ENCODE results near the gene NDUFB10.

Gene NDUFB10

DNA sequence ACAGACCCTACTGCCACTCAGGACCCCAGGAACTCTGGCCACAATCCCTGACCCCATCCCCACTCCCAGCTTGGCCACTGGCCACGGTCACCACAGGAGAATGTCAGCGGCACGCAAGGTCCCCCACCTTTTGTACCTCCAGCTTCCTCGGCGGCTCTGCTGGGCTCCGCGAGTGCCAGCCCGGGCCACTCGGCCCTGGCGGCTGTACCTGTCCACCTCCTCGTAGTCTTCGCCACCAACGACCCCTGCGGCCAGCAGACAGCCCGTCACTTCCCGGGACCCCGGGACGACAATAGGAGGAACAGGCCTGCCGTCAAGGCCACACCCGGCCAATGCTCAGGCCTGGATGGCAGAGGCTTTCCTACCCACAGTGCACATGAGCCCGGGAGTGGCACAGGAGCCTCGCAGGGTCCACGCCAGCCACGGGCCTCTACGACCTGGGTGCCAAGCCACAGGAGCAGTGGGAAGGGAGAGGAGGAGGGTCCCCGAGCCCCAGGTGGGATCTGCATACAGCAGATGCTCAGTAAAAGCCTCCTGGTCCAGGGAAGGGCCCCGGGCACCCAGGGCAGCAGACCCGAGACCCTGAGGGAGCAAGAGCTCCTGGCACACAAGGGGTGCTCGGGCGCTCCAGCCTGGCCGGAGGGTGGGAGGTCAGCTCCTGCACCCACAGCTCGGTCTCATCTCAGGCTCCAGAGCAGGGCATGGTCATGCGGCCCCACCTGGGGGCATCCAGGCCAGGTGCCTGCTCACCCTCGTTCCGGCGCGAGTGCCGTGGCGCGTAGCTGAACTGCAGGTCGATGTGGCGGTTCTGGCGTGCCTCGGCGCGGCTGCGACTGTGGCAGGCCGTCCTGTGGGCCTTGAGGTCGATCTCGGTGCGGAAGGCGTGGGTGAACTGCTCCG, 42.4 kb downstream of the NDUFB10 start:
- H3K9me3 ChIP-seq (ENCODE audit: control insufficient read depth in 1 of 2, low read length in 2 of 2), result no peaks in the 10 kb centered on the region
- H3K4me3 ChIP-seq (ENCODE audit: low read depth in 1 of 2, low read length in 2 of 2), result no peak overlapping the region
- peaks cover 6 to 25% of the 10 kb centered on the region in 2 donors for H3K4me1 ChIP-seq (ENCODE audit: control insufficient read depth in 1 of 2, insufficient read depth in 2 of 2, low read length in 2 of 2)
- no peak overlapping the region for H3K9ac ChIP-seq (ENCODE audit: low read depth in 1 of 2, low read length in 2 of 2)
- H3K36me3 ChIP-seq (ENCODE audit: control insufficient read depth in 1 of 2, insufficient read depth in 2 of 2, low read length in 2 of 2), result peaks cover 22 to 63% of the 10 kb centered on the region in 2 donors
- no peaks in the 10 kb centered on the region for H3K27me3 ChIP-seq (ENCODE audit: control insufficient read depth in 1 of 2, insufficient read depth in 2 of 2, low read length in 2 of 2)
- H3K27ac ChIP-seq (ENCODE audit: low read depth, low read length), result no peak overlapping the region

- H3K27ac ChIP-seq (ENCODE audit: low read depth, low read length), result no peak overlapping the region
- no peaks in the 10 kb centered on the region for H3K27me3 ChIP-seq (ENCODE audit: control insufficient read depth in 1 of 2, insufficient read depth in 2 of 2, low read length in 2 of 2)
- H3K36me3 ChIP-seq (ENCODE audit: control insufficient read depth in 1 of 2, insufficient read depth in 2 of 2, low read length in 2 of 2), result peaks cover 22 to 58% of the 10 kb centered on the region in 2 donors
- no peak overlapping the region for H3K9ac ChIP-seq (ENCODE audit: low read depth in 1 of 2, low read length in 2 of 2)
- H3K4me3 ChIP-seq (ENCODE audit: low read depth in 1 of 2, low read length in 2 of 2), result no peak overlapping the region
- H3K4me1 ChIP-seq (ENCODE audit: control insufficient read depth in 1 of 2, insufficient read depth in 2 of 2, low read length in 2 of 2), result peaks cover 14 to 25% of the 10 kb centered on the region in 2 donors
- no peaks in the 10 kb centered on the region for H3K9me3 ChIP-seq (ENCODE audit: control insufficient read depth in 1 of 2, low read length in 2 of 2)
These were observed 43.3 kb downstream of the NDUFB10 start for GRCh38 chr16:2002406-2003230.

DNA sequence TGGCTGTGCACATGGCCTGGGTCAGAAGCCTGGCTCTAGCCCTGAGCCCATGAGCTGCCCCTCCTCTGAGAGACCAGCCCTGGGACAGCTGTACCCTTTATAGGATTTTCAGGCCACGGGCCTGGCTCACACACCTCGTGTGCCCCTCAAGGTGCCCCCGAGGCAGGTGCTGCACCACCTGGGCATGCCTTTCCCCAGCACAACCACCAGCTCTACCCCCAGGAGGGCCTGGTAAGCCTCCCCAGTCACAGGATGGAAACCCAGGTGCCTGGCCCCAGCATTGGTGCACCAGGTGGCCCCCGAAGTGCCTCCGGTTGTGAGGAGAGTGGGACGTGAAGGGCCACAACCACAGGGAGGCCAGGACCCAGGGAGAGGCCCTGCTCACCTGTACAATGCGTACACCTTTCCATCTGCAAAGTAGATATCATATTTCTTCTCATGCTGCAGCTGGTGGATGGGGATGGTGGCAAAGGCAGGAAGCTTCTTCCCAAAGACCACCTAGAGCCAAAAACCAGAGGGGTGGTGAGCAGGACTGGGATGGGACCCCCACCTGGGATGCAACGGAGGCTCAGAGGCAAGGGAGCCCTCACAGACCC, 44.0 kb downstream of the NDUFB10 start:
- H3K9ac ChIP-seq (ENCODE audit: low read depth in 1 of 2, low read length in 2 of 2), result no peak overlapping the region
- H3K4me1 ChIP-seq (ENCODE audit: control insufficient read depth in 1 of 2, insufficient read depth in 2 of 2, low read length in 2 of 2), result peaks cover 21 to 29% of the 10 kb centered on the region in 2 donors
- no peak overlapping the region for H3K27ac ChIP-seq (ENCODE audit: low read depth, low read length)
- H3K4me3 ChIP-seq (ENCODE audit: low read depth in 1 of 2, low read length in 2 of 2), result no peak overlapping the region
- no peaks in the 10 kb centered on the region for H3K27me3 ChIP-seq (ENCODE audit: control insufficient read depth in 1 of 2, insufficient read depth in 2 of 2, low read length in 2 of 2)
- peaks cover 16 to 54% of the 10 kb centered on the region in 2 donors for H3K36me3 ChIP-seq (ENCODE audit: control insufficient read depth in 1 of 2, insufficient read depth in 2 of 2, low read length in 2 of 2)
- no peaks in the 10 kb centered on the region for H3K9me3 ChIP-seq (ENCODE audit: control insufficient read depth in 1 of 2, low read length in 2 of 2)

- Histone ChIP-seq H3K36me3 (ENCODE audit: control insufficient read depth in 1 of 2, insufficient read depth in 2 of 2, low read length in 2 of 2) (peaks cover 16 to 50% of the 10 kb centered on the region in 2 donors), H3K27me3 (ENCODE audit: control insufficient read depth in 1 of 2, insufficient read depth in 2 of 2, low read length in 2 of 2) (no peaks in the 10 kb centered on the region), H3K4me3 (ENCODE audit: low read depth in 1 of 2, low read length in 2 of 2) (peak overlapping the region in 1 of 2 donors; percentile 7), H3K4me1 (ENCODE audit: control insufficient read depth in 1 of 2, insufficient read depth in 2 of 2, low read length in 2 of 2) (peaks cover 28 to 36% of the 10 kb centered on the region in 2 donors), H3K27ac (ENCODE audit: low read depth, low read length) (peak overlapping the region; percentile 20), H3K9me3 (ENCODE audit: control insufficient read depth in 1 of 2, low read length in 2 of 2) (no peaks in the 10 kb centered on the region), H3K9ac (ENCODE audit: low read depth in 1 of 2, low read length in 2 of 2) (no peak overlapping the region)
These were observed 44.7 kb downstream of the NDUFB10 start for GRCh38 chr16:2003827-2004641.

DNA sequence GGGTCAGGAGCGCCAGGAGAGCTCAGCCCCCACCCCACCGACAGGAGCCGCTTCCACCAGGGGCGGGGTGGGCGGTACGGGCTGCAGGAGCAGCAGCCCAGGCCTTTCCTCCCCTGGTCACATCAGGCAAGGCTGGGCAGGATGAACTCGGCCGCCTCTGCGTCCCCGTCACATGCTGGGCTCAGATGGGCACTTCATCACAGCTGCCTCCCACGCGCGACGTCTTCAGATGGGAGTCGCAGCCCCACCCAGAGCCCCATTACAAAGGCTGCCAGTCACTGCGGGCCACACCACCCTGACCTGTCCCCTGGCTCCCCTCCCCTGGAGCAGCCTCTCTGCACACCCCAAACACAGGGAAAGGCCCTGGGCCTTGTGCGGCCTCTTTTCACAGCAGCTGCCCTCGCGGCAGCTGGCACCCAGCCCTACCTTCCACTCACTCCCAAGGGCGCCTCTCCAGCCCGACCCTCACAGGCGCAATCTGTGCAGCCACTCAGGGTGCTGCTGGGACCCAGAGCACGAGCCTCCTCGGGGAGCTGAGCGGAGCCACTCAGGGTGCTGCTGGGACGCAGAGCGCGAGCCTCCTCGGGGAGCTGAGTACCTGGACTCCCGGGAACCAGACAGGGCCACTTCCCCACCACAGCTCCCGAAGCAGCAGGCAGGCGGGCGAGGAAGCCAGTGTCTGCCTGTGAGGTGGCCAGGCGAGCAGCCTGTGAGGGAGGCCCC, 45.6 kb downstream of the NDUFB10 start:
- Histone ChIP-seq H3K4me3 (ENCODE audit: low read depth in 1 of 2, low read length in 2 of 2) (no peak overlapping the region), H3K4me1 (ENCODE audit: control insufficient read depth in 1 of 2, insufficient read depth in 2 of 2, low read length in 2 of 2) (peaks cover 28 to 37% of the 10 kb centered on the region in 2 donors), H3K27me3 (ENCODE audit: control insufficient read depth in 1 of 2, insufficient read depth in 2 of 2, low read length in 2 of 2) (no peaks in the 10 kb centered on the region), H3K27ac (ENCODE audit: low read depth, low read length) (no peak overlapping the region), H3K9me3 (ENCODE audit: control insufficient read depth in 1 of 2, low read length in 2 of 2) (no peaks in the 10 kb centered on the region), H3K36me3 (ENCODE audit: control insufficient read depth in 1 of 2, insufficient read depth in 2 of 2, low read length in 2 of 2) (peaks cover 16 to 41% of the 10 kb centered on the region in 2 donors), H3K9ac (ENCODE audit: low read depth in 1 of 2, low read length in 2 of 2) (no peak overlapping the region)

DNA sequence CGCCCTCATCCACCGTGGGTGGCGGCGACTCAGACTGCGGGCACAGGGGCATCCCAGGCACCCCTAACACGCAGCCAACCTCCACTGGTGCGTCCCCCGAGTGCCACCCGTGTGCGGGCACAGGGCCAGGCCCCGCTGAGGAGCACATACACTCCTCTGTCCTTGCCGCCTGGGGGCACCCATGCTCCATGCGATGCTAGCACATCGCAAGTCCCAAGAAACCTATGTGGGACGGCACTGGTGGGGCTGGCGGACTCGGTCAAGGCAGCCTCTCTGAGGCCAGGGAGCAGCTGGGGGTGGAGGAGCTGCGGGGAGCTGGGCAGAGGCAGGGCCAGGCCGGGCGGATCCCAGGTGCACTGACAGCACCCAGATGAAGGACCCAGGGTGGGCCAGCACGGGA, 46.3 kb downstream of the NDUFB10 start:
- Histone ChIP-seq H3K36me3 (ENCODE audit: control insufficient read depth in 1 of 2, insufficient read depth in 2 of 2, low read length in 2 of 2) (peaks cover 16 to 35% of the 10 kb centered on the region in 2 donors), H3K4me3 (ENCODE audit: low read depth in 1 of 2, low read length in 2 of 2) (no peak overlapping the region), H3K4me1 (ENCODE audit: control insufficient read depth in 1 of 2, insufficient read depth in 2 of 2, low read length in 2 of 2) (peaks cover 34 to 43% of the 10 kb centered on the region in 2 donors), H3K9me3 (ENCODE audit: control insufficient read depth in 1 of 2, low read length in 2 of 2) (no peaks in the 10 kb centered on the region), H3K27me3 (ENCODE audit: control insufficient read depth in 1 of 2, insufficient read depth in 2 of 2, low read length in 2 of 2) (no peaks in the 10 kb centered on the region), H3K27ac (ENCODE audit: low read depth, low read length) (no peak overlapping the region), H3K9ac (ENCODE audit: low read depth in 1 of 2, low read length in 2 of 2) (no peak overlapping the region)

- Histone ChIP-seq H3K9me3 (ENCODE audit: control insufficient read depth in 1 of 2, low read length in 2 of 2) (no peaks in the 10 kb centered on the region), H3K4me3 (ENCODE audit: low read depth in 1 of 2, low read length in 2 of 2) (no peak overlapping the region), H3K36me3 (ENCODE audit: control insufficient read depth in 1 of 2, insufficient read depth in 2 of 2, low read length in 2 of 2) (peaks cover 12 to 28% of the 10 kb centered on the region in 2 donors), H3K9ac (ENCODE audit: low read depth in 1 of 2, low read length in 2 of 2) (no peak overlapping the region), H3K27me3 (ENCODE audit: control insufficient read depth in 1 of 2, insufficient read depth in 2 of 2, low read length in 2 of 2) (no peaks in the 10 kb centered on the region), H3K27ac (ENCODE audit: low read depth, low read length) (no peak overlapping the region), H3K4me1 (ENCODE audit: control insufficient read depth in 1 of 2, insufficient read depth in 2 of 2, low read length in 2 of 2) (peaks cover 35 to 44% of the 10 kb centered on the region in 2 donors)
These were observed 47.0 kb downstream of the NDUFB10 start for GRCh38 chr16:2006317-2006716.

- H3K4me3 ChIP-seq (ENCODE audit: low read depth in 1 of 2, low read length in 2 of 2), result peak overlapping the region; percentile 79 to 83
- no peak overlapping the region for H3K27ac ChIP-seq (ENCODE audit: low read depth, low read length)
- H3K9ac ChIP-seq (ENCODE audit: low read depth in 1 of 2, low read length in 2 of 2), result peak overlapping the region; percentile 87 to 92
- no peaks in the 10 kb centered on the region for H3K27me3 ChIP-seq (ENCODE audit: control insufficient read depth in 1 of 2, insufficient read depth in 2 of 2, low read length in 2 of 2)
- no peaks in the 10 kb centered on the region for H3K9me3 ChIP-seq (ENCODE audit: control insufficient read depth in 1 of 2, low read length in 2 of 2)
- H3K4me1 ChIP-seq (ENCODE audit: control insufficient read depth in 1 of 2, insufficient read depth in 2 of 2, low read length in 2 of 2), result peaks cover 35 to 44% of the 10 kb centered on the region in 2 donors
- H3K36me3 ChIP-seq (ENCODE audit: control insufficient read depth in 1 of 2, insufficient read depth in 2 of 2, low read length in 2 of 2), result peaks cover 2 to 19% of the 10 kb centered on the region in 2 donors
These were observed 47.9 kb downstream of the NDUFB10 start for GRCh38 chr16:2007081-2007836.

Data from duodenal mucosa (tissue), 2 donors.